Measurements from ENCODE around the gene DDX4. TPM values are rescaled to one million over a fixed set of nuclear protein-coding genes. Genes with fewer than 3 reads are reported as not detected.

Gene DDX4
- total and polyA plus RNA-seq, 9 of the 15 experiments (the other 6 are each of a cell fraction or from before 2014, with no cell fraction given), result not detected

DNA sequence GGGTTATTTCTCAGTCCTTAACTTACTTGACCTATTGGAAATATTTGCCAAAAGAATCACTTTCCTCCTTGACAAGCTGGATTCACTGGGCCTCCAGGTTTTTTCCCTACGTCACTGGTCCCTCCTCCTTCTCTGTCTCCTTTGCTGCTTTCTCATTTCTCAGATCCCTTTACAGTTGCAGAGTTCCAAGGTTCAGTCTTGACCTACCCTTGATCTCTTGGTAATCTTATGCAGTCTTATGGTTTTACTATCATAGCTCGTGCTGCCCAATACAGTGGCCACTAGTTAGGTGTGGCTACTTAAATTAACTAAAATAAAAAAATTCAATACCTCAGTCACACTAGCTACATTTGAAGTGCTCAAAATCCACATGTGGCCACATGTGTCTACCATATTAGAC is 37.1 kb upstream of the DDX4 start:
- BruUV-seq (replicated peaks), result no TSS peak
- DNase-seq (ENCODE audit: extremely low read depth in 1 of 4, low spot score in 3 of 4) (no peak), FAIRE-seq (no peak), ATAC-seq (no peak)
- TF ChIP-seq TEAD4 (IDR thresholded peaks at IDR 0.05; ENCODE audit: low read length), result no peak
- no peak for TF ChIP-seq TEAD4 (CRISPR knock-in tag; IDR thresholded peaks at IDR 0.05; ENCODE audit: borderline replicate concordance)
- TF ChIP-seq, protein P1, sequence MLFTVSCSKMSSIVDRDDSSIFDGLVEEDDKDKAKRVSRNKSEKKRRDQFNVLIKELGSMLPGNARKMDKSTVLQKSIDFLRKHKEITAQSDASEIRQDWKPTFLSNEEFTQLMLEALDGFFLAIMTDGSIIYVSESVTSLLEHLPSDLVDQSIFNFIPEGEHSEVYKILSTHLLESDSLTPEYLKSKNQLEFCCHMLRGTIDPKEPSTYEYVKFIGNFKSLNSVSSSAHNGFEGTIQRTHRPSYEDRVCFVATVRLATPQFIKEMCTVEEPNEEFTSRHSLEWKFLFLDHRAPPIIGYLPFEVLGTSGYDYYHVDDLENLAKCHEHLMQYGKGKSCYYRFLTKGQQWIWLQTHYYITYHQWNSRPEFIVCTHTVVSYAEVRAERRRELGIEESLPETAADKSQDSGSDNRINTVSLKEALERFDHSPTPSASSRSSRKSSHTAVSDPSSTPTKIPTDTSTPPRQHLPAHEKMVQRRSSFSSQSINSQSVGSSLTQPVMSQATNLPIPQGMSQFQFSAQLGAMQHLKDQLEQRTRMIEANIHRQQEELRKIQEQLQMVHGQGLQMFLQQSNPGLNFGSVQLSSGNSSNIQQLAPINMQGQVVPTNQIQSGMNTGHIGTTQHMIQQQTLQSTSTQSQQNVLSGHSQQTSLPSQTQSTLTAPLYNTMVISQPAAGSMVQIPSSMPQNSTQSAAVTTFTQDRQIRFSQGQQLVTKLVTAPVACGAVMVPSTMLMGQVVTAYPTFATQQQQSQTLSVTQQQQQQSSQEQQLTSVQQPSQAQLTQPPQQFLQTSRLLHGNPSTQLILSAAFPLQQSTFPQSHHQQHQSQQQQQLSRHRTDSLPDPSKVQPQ (CRISPR knock-in tag; IDR thresholded peaks at IDR 0.05; ENCODE audit: borderline replicate concordance), result no peak
- no peak for TF ChIP-seq MYNN (IDR thresholded peaks at IDR 0.05)
- no peak for TF ChIP-seq MYNN (CRISPR knock-in tag; IDR thresholded peaks at IDR 0.05)
- no peak for TF ChIP-seq LARP7 (IDR thresholded peaks at IDR 0.05)
- TF ChIP-seq GABPA (tag; conservative IDR thresholded peaks at IDR 0.05; ENCODE audit: low read depth), result no peak
- TF ChIP-seq RBBP5 (IDR thresholded peaks at IDR 0.05; ENCODE audit: borderline replicate concordance, insufficient read depth, low read length, poor library complexity, severe bottlenecking), result no peak
- TF ChIP-seq, protein P2, sequence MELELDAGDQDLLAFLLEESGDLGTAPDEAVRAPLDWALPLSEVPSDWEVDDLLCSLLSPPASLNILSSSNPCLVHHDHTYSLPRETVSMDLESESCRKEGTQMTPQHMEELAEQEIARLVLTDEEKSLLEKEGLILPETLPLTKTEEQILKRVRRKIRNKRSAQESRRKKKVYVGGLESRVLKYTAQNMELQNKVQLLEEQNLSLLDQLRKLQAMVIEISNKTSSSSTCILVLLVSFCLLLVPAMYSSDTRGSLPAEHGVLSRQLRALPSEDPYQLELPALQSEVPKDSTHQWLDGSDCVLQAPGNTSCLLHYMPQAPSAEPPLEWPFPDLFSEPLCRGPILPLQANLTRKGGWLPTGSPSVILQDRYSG (tag; conservative IDR thresholded peaks at IDR 0.05; ENCODE audit: low read depth), result no peak
- H3K4me1 ChIP-seq (replicated peaks in 1 of 2; ENCODE audit: control insufficient read depth in 2 of 2, insufficient read depth in 2 of 2, low read length in 2 of 2), result peaks cover 0 to 9% of the 10 kb centered on the region in 2 experiments; a peak in 1 of 5 replicates
- H3K9me1 ChIP-seq (ENCODE audit: control insufficient read depth, insufficient read depth, low read length), result no peaks in the 10 kb centered on the region
- H3K79me2 ChIP-seq (ENCODE audit: control insufficient read depth, insufficient read depth, low read length), result no peaks in the 10 kb centered on the region
- in situ Hi-C loops (cut with MboI), result no loop called here
- CTCF ChIA-PET (ENCODE audit: low intra/inter-chr PET ratio), result no interaction called here
- POLR2A ChIA-PET, result interaction anchor here (0.9 to 1.1 kb wide), 2 partner anchors 9 to 12 kb away, joined by 3 to 9 read pairs; partner anchors contain the start of gene SLC38A9
- intact Hi-C loops (cut with micrococcal nuclease), result no loop called here
- no peaks in the 10 kb centered on the region for H3K36me3 ChIP-seq (ENCODE audit: control insufficient read depth, insufficient read depth, low read length)
- no peaks in the 10 kb centered on the region for H3K9me3 ChIP-seq (replicated peaks; ENCODE audit: control insufficient read depth, insufficient read depth, low read depth, low read length)
- H3K4me3 ChIP-seq, result no peak overlapping the region
- H4K20me1 ChIP-seq (replicated peaks; ENCODE audit: control insufficient read depth, insufficient read depth, low read length), result no peaks in the 10 kb centered on the region
- no peaks in the 10 kb centered on the region for H3K27me3 ChIP-seq (ENCODE audit: control insufficient read depth in 2 of 2, insufficient read depth in 2 of 2, low read length in 2 of 2)
- no peak overlapping the region for H2AFZ ChIP-seq (ENCODE audit: low read depth, low read length)
- WGBS (ENCODE audit: insufficient coverage, low coverage, missing lambda C conversion rate), result 71% methylated on average over 2 of the region's 2 CpGs
- H3K27ac ChIP-seq (ENCODE audit: extremely low read depth, low read depth, low read length), result no peak overlapping the region
- no peak overlapping the region for H3K4me2 ChIP-seq (ENCODE audit: insufficient read depth, low read length)
- H3K9ac ChIP-seq (ENCODE audit: insufficient read depth in 1 of 2, low read depth in 2 of 2, low read length in 2 of 2), result no peak overlapping the region
